Inflammatory macrophage (primary cell): ENCODE results near the gene MSANTD3.
"Not testable (repeated sequence)": the region's sequence is repeated elsewhere in the genome, so short reads cannot be mapped to it uniquely, and the experiment has no call there.

Source experiments
- DNase-seq, 2 donors: peaks; one replicate each; pipeline ENCODE4 v3.0.0-alpha.2; 2020 to 2022
- total RNA-seq, 18 experiments: gene quantifications; one replicate each; lab custom pipeline; 2026; ENCODE audit warnings: mixed read lengths in 6 of 18, inconsistent platforms in 2 of 18; lab: John Stamatoyannopoulos, UW

The MSANTD3 gene, protein sequence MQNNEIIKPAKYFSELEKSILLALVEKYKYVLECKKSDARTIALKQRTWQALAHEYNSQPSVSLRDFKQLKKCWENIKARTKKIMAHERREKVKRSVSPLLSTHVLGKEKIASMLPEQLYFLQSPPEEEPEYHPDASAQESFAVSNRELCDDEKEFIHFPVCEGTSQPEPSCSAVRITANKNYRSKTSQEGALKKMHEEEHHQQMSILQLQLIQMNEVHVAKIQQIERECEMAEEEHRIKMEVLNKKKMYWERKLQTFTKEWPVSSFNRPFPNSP
- 10.9 to 84.3 (median 31.7) reads per million in 18 experiments for total RNA-seq

DNA sequence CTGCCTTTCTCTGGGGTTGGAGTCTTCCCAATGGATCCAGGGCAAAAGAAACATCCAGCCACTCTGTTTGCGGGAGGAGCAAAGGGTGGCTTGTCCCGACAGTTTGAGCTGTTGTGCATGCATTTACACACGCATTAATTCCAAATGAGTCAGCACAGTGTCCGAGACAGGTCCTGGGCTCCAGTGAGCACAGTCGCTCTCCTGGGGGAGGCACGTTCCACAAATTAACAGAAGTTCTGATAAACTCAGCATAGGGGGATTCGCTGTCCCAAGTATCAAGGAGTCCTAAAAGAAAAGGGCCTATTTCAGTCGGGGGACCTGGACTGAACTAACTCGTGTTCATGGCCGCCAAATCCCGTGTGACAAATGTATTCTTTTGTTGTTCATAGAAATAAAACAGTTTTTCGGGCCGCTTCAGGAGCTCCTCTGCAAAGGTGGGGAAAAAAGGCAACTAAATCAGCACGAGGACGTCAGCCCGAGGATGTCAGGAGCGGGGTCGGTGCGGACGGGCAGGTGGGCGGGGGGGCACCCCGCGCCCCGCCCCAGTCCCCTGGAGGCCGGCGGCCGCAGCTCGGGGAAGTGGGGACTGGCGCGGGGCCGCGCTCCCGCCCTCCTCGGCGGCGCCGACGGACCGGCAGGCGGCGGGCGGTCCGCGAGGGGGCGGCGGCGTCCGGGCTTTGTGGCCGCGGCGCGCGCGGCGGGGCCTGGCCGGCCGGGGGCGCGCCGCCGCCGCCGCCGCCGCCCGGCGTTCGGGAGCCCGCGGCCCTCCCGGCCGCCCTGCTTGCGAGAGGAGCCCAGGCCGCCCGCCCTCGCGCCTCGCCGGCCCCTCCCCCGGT is at the start of gene MSANTD3:
Gene MSANTD3 (plus strand): TSS at position 614 of the 836 bp plus-strand sequence. CDS start 14,796 bp downstream, outside the sequence.
- DNase-seq: peak; percentile 35 to 69

DNA sequence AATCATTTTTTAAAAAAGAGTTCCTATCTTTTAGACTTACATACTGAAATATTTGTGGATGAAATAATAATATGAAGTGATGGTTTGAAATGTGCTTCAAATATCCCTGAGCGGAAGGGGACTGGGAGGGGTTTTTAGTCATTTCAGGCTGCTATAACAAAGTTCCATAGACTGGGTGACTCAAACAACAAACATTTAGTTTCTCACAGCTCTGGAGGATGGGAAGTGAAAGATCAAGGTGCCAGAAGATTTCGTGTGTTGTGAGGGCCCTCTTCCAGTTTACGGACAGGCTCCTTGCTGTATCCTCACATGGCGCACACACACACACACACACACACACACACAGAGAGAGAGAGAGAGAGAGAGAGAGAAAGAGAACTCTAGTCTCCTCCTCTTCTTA is 47.1 kb upstream of the MSANTD3 start:
- no peak for DNase-seq

DNA sequence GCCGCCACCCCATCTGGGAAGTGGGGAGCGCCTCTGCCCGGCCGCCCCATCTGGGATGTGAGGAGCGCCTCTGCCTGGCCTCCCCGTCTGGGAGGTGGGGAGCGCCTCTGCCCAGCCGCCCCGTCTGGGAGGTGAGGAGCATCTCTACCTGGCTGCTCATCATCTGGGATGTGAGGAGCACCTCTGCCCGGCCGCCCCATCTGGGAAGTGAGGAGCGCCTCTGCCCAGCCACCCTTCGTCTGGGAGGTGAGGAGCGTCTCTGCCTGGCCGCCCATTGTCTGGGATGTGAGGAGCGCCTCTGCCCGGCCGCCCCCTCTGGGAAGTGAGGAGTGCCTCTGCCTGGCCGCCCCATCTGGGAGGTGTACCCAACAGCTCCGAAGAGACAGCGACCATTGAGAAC is 34.0 kb upstream of the MSANTD3 start:
- DNase-seq: not testable (repeated sequence)

DNA sequence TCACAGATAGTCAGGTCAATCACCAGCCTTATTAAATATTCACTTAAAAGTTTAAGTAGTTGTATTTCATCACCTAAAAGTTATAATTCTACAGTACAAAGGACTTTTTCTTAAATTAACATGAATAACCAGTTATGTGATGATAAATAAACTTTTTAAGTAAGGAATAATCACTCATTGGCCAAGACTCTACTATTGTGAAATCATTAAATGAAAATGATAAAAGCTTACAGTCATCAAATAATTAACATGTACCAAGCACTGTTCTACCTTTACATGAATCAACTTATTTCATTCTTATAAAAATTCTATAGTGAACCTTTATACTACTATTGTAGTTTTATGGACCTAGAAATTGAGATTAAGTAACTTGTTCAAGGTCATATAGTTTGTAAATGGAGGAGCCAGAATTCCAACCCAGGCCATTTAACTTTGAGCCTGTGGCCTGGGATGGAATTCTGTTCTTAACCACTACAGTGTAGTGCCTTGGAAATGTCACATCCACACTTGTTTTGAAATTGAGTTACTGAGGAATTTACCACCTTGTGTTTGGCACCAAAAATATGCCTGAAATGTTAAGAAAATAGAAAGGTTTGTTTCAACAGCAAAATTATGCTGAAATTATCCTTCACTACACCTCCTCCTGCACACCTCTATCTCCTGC is 32.8 kb upstream of the MSANTD3 start:
- DNase-seq: no peak

DNA sequence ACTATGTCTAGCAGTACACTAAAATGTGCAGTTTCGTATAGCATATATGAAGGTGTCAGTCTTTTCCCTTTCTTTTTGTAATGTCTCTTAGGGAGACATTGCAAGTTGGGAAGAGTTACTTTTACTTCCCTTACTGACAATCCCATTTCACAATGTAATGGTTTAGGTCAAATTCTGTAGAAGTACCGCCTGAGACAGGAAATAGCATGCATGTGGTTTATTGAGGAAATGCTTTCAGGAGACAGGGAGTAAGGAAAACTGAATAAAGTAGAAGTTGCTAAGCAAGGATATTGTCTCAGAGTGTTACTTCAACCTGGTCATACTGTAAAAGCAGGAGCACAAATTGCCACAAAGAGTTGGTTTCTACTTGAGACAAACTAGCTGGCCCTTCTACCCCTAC is 32.1 kb upstream of the MSANTD3 start:
- peak; percentile 57 to 73 for DNase-seq

DNA sequence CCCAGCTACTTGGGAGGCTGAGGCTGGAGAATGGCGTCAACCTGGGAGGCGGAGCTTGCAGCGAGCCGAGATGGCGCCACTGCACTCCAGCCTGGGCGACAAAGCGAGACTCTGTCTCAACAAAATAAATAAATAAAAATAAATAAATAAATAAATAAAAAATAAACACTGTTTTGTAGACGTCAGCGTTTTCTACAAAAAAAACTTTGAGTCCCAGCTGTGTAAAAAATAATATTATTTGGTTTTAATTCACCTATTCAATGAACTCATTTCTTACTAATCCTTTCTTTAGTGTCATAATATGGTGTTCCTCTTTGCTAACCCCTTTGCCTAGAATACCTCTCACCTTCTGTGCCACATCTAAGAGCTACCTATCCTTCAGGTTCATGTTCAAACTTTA is 30.2 kb upstream of the MSANTD3 start:
- no peak for DNase-seq

DNA sequence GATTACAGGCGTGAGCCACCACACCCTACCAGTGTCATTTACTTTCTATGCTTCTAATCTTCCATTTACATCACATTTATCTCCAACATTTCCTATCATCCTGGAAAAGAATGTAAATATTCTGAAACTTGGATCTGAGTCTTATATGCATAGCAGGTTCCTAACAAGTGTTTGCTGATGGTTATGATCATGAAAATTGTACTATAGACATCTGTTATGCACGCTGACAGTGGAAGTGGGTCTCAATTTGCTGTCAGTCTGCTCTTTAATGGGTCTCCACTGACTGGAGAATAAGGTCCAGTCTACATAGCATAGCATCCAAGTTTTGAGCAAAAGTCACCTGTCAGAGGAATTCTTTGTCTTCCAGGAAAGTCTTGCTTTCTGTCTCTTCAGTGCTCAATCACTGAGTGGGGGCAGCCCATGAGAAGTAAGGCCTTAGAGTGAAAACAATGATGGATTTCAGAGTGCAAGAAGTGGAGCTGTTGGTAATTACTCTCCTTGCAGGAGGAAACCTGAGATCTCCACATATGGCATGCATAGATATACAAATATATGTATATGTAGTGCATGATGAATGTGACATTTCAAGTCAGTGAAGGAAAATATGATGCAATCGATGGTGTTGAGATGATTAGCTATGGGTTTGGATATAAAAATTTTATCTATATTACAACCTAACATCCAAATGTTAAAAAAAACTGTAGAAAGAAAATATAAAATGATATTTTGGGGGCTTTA is 29.2 kb upstream of the MSANTD3 start:
- no peak for DNase-seq

DNA sequence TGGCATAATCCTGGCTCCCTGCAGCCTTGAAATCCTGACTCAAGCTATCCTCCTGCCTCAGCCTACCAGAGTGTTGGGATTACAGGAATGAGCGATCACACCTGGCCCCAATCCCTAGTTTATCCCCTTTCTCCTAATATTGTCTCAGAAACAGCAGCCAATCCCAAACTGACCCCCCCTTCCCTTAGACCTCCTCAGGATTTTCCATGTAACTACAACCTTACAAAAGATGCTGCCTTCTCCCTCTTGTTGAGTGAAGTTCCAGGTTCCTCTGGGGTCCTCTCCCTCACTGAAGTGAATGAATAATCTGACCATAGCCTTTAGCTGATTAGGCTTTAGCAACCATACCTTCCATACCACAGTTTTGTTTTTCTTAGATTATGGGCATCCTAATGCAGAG is 25.9 kb upstream of the MSANTD3 start:
- no peak for DNase-seq

DNA sequence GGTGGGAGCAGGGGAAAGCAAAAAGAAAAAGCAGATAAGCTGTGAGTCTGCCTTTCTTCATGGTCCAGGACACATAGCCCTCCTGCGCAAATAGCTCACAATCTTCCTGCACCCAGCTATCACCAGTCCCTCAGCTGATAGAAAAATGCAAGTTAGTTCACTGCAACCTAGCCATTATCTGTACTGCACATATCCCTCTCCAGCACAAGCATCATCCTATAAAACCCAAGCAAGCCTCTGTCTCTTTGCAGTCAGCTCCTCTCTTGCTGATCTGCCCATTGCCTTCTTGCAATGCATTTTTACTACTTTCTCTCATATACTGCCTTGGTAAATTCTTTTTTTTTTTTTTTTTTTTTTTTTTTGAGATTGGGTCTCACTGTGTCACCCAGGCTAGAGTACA is 20.0 kb upstream of the MSANTD3 start:
- DNase-seq: no peak

DNA sequence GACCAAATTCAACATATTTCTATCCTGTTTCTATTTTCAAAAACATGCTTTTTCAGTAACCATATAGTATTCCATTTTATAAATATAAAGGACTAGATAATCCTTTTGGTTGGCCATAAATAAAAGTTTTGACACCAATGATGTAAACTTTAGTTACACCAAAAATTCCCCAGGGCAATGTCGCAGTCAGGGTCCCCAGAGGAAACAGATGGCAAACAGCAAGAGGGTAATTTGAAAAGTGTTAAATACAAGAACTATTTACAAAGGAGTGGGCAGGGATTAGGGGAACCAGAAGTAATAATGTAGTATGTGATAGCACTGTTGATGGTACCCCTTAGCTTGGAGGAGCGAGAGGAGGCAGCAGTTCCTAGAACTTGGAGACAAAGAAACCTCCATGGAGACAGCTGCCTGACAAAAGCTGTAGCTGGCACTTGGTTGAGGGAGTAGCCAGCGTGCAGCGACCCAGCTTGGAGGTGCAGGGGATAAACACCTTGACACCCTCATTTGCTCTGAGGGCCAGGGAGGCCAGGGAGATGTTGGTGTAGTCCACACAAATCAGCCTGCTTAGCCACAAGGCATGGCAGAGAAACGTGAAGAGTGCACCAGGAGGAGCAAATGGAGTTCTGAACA is 18.3 kb upstream of the MSANTD3 start:
- DNase-seq: no peak

DNA sequence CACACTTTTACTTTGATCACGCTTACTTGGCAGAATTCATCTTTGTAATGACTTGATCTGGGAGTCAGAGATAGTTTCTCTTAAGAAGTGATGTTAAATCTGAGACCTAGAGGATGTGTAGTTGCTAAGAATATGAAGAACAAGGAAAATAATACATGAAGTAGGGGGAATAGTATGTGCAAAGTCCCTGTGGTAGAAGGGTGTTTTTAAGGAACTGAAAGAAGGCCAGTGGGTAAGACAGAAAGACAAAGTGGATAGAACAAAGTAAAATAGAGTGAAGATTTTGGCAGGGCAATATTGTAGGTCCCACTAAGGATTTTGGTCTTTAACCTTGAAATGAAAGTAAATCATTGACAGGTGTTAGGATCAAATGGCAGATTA is 17.8 kb upstream of the MSANTD3 start:
- no peak for DNase-seq

DNA sequence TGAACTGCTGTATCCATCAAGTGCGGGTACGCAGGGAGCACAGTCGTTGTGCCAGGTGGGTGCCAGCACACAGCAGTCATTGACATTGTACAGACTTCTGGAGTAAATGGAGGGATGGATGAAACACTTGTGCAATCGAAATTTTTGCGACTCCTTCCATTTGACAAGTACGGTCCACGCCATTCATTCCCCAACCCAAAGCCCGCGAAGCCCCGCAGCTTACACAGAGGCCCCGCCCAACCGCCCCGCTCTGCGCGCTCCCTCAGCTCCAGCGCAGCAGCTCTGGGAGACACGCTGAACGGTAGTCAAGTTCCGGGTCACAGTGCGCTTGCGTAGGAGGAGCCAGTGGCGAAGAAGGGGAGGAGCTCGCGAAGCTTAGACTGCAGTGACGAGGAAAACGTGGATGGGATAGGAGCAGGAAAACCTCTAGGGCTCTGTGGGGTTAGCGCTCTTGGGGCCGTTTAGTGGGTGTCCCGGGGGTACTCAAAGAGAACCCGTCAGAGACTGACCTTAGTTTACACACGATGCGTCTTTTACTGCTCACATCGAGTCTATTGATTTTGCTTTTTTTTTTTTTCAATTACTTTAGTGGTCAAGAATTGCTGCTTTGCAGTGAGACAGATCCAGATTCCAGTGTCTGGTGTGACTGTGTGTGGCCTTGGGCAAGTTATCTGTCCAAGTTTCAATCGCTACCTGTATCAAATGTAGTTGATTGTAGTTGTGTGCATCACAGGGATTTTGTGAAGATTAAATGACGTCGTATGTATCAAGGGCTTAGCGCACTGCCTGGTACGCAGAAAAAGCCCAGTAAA is 15.3 kb upstream of the MSANTD3 start:
- DNase-seq: peak; percentile 89 to 94

DNA sequence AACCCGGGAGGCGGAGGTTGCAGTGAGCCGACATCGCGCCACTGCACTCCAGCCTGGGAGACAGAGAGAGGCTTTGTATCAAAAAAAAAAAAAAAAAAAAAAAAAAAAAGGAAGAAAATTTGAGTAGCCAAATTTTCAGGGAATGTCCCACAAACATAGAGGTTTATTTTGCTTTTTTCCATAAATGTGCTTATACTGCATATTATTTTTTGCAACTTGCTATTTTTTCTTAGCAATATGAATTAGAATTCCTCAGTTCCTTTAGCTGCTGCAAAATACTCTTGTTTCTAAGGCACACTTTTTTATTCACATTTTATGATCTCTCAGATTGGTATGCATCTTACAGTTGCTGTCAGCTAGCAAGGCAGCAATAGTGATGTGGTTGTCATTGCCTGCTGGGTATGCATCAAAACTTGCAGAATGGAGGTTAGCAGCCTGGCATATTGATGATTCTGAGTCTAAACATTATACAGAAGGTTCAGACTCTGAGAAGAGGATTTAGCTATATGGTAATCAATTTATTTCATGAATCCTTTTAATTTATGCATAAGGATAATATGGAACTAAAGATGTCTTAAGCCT is 13.0 kb upstream of the MSANTD3 start:
- DNase-seq: no peak

DNA sequence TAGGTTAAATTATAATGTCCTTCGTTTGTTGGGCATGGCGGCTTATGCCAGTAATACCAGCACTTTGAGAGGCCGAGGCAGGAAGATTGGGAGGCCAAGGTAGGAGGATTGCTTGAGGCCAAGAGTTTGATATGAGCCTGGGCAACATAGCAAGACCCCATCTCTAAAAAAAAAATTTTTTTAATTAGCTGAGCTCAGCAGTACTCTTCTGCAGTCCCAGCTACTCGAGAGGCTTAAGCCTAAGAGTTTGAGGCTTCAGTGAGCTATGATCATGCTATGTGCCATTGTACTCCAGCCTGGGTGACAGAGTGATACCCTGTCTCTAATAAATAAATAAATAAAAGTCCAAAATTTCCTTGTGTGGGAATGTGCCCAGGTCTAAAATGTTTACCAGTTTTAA is 9.1 kb upstream of the MSANTD3 start:
- no peak for DNase-seq

DNA sequence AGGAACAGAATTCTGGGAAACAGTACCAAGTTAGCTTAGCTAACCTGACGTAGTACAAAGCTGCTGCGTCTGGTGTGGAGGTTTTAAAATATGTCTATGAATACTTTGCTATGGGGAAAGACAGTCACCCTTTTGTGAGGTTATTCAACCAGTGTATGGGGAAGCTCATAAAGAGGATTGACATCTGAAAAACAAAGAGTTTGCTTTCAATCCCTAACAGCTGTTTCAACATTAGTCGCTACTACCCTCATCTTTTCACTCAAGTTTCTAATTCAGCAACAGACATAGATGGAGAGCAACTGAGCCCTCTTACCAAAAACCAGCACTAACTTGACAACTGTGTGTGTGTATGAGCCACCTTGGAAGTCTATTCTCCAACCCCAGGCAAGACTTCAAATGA is 7.8 kb upstream of the MSANTD3 start:
- no peak for DNase-seq

DNA sequence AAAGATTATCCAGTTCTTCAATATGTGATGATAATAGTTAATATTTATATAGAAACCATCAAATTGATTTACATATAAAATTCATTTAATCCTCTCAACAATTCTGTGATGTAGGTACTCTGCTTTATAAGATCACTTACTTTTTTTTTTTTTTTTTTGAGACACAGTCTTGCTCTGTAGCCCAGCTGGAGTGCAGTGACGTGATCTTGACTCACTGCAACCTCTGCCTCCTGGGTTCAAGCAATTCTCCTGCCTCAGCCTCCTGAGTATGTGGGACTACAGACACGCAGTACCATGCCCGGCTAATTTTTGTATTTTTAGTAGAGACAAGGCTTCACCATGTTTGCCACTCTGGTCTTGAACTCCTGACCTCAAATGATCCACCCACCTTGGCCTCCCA is 5.8 kb upstream of the MSANTD3 start:
- not testable (repeated sequence) for DNase-seq

DNA sequence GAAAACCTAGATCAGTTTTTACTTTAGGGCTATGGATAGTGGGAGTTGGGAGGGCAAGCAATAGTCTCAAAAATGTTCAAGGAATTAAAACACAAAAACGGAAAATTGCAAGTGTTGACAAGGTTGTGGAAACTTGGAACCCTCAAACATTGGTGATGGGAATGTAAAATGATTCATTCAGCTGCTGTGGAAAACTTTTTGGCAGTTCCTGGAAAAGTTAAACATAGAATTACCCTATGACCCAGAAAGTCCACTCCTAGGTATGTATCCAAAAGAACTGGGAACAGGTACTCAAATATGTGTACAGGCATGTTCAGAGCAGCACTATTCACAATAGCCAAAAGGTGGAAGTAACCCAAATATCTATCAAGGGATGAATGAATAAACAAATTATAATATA is 1.2 kb upstream of the MSANTD3 start:
- DNase-seq: no peak

DNA sequence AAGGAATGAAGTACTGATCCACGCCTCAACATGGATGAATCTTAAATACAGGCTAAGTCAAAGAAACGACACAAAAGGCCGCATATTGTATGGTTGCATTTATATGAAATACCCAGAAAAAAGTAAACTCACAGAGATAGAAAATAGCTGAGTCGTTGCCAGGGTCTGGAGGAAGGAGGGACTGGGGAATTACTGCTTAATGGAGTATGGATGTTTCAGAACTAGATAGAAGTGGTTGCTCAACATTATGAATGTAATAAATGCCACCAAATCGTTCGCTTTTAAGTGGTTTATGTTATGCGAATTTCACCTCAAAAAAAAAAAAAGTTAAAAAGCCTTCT is 784 bp upstream of the MSANTD3 start:
- DNase-seq: no peak

DNA sequence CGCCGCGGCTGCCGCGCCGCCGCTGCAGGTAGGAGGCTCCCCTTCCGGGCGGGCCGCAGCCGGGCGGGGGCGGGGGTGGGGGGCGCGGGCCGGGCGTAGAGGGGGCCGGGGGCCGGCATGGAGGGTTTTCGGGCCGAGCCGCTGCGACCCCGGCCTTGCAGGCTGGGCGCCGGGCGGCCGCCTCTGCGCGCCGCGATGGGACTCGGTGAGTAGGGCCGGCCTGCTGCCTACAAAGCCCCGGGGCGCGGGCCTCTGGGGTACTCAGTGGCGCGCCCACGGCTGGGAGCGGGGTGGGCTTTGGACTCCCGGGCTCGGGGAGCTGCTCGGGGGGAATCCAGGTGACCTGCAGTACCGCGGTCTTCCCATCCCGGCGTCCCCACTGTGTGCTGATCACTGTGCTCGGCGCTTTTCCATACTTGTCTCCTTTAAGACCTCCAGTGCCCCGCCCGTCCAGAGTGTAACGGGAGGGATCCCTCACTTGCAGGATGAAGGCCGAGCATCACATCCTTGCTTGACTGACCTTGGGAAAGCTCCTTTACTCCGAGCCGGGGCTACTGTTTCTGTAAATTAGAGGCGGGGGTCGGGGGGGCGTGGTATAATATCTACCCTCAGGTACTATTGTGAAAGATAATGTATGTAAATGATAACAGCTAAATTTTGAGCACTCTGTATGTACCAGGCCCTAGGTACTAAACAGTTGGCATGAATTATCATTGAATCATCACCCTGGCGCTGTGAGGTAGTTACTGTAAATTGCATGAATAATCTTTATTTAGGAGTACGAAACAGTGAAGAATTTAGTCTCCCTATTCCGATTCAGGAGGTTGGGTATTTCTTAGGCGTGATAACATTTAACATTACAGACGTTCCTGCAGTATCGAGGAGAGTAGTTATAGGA is 672 bp downstream of the MSANTD3 start:
- peak; percentile 9 to 11 for DNase-seq
